AG04449 (cell line): ENCODE results near the gene SMIM23.

Experiments
- CTCF ChIA-PET: fragments of 350-600 bp; formaldehyde crosslinking; extraction: SDS; loops from one replicate; lab custom pipeline; 2021; ENCODE audit warnings: antibody characterized with exemption; lab: Yijun Ruan, JAX
- POLR2A ChIA-PET: fragments of 400-600, 350-600 bp; formaldehyde crosslinking; extraction: SDS; loops from one replicate; lab custom pipeline; 2020; ENCODE audit warnings: antibody characterized with exemption, inconsistent platforms; lab: Yijun Ruan, JAX
- DNase-seq: peaks from one replicate; pipeline ENCODE4 v3.0.0-alpha.2; 2010; ENCODE audit warnings: low read depth, low spot score
- H3K4me3 ChIP-seq: 2 replicates; pipeline ENCODE4 v1.5.1; 2011; ENCODE audit warnings: low read depth, mild to moderate bottlenecking, control low read depth, low read length
- CTCF ChIP-seq: IDR thresholded peaks from one replicate; pipeline ENCODE4 v1.5.1; 2011; ENCODE audit warnings: mild to moderate bottlenecking, moderate library complexity, low read length, control low read depth, inconsistent platforms; ENCODE audit not compliant: insufficient read depth; ENCODE audit errors: missing control alignments

The SMIM23 gene

GRCh38 chr5:171825051-171825450 is 39.4 kb downstream of the SMIM23 start:
- ChIA-PET POLR2A (no interaction called here), CTCF (no interaction called here)
- no peak for TF ChIP-seq CTCF
- no peak overlapping the region for H3K4me3 ChIP-seq
- no peak for DNase-seq

- no peak for TF ChIP-seq CTCF
- DNase-seq, result no peak
- ChIA-PET POLR2A (no interaction called here), CTCF (interaction anchor here (0.5 to 1.0 kb wide), 2 partner anchors 14 to 15 kb away, joined by 3 read pairs; no protein-coding TSS in a partner anchor)
- no peak overlapping the region for H3K4me3 ChIP-seq
Observed at GRCh38 chr5:171826132-171826531, 40.5 kb downstream of the SMIM23 start.

GRCh38 chr5:171827162-171827561 is 41.5 kb downstream of the SMIM23 start:
- ChIA-PET POLR2A (no interaction called here), CTCF (no interaction called here)
- no peak overlapping the region for H3K4me3 ChIP-seq
- DNase-seq, result no peak
- TF ChIP-seq CTCF, result no peak

GRCh38 chr5:171830686-171831085 is 45.1 kb downstream of the SMIM23 start:
- TF ChIP-seq CTCF, result no peak
- CTCF ChIA-PET, result no interaction called here
- POLR2A ChIA-PET, result no interaction called here
- no peak for DNase-seq
- H3K4me3 ChIP-seq, result no peak overlapping the region

GRCh38 chr5:171832775-171833174 is 47.2 kb downstream of the SMIM23 start:
- POLR2A ChIA-PET, result no interaction called here
- CTCF ChIA-PET, result interaction anchor here (1.0 to 1.1 kb wide), 2 partner anchors 12 to 412 kb away, joined by 3 read pairs; no protein-coding TSS in a partner anchor
- DNase-seq, result no peak
- no peak overlapping the region for H3K4me3 ChIP-seq
- no peak for TF ChIP-seq CTCF

GRCh38 chr5:171834461-171834860 is 48.8 kb downstream of the SMIM23 start:
- CTCF ChIA-PET, result interaction anchor here (1.8 kb wide), 1 partner anchor 205 kb away, joined by 5 read pairs; no protein-coding TSS in a partner anchor
- no peak for TF ChIP-seq CTCF
- POLR2A ChIA-PET, result no interaction called here
- H3K4me3 ChIP-seq, result no peak overlapping the region
- no peak for DNase-seq
